Small intestine (tissue), 7 donors: ENCODE data around the gene CTSK. TPM values are rescaled to one million over a fixed set of nuclear protein-coding genes. Genes with fewer than 3 reads are reported as not detected.

ENCODE experiments used
- DNase-seq, 2 donors: peaks; one replicate each; pipeline versions ENCODE4 v3.0.0 to v3.0.0-alpha.2; 2013
- FAIRE-seq: peaks from 2 replicates; lab custom pipeline; 2012; peaks lifted over from hg19 to GRCh38; lab: Jason Lieb, UNC
- H3K27ac ChIP-seq, 3 donors: one replicate each; pipeline ENCODE4 v1.5.1; 2013; ENCODE audit warnings: low read length in 2 of 3, mild to moderate bottlenecking in 2 of 3, control low read depth in 1 of 3, inconsistent platforms in 1 of 3, low read depth in 1 of 3, moderate library complexity in 1 of 3
- H3K27me3 ChIP-seq, 3 donors: one replicate each; pipeline ENCODE4 v1.6.1; 2013; ENCODE audit warnings: low read length in 3 of 3, inconsistent platforms in 1 of 3; ENCODE audit not compliant: control insufficient read depth in 3 of 3, insufficient read depth in 3 of 3
- H3K36me3 ChIP-seq, 3 donors: one replicate each; pipeline ENCODE4 v1.6.1; 2013; ENCODE audit warnings: low read length in 3 of 3, inconsistent platforms in 1 of 3, low read depth in 1 of 3, mild to moderate bottlenecking in 1 of 3, moderate library complexity in 1 of 3; ENCODE audit not compliant: control insufficient read depth in 3 of 3, insufficient read depth in 2 of 3
- H3K4me1 ChIP-seq, 3 donors: one replicate each; pipeline ENCODE4 v1.6.1; 2013; ENCODE audit warnings: low read length in 2 of 3, inconsistent platforms in 1 of 3, low read depth in 1 of 3, mild to moderate bottlenecking in 1 of 3, moderate library complexity in 1 of 3; ENCODE audit not compliant: control insufficient read depth in 3 of 3, insufficient read depth in 2 of 3
- H3K4me3 ChIP-seq, 3 donors: one replicate each; pipeline ENCODE4 v1.5.1; 2013; ENCODE audit warnings: low read length in 3 of 3, control low read depth in 1 of 3, inconsistent platforms in 1 of 3, low read depth in 1 of 3, mild to moderate bottlenecking in 1 of 3, moderate library complexity in 1 of 3
- H3K9me3 ChIP-seq, 2 donors: one replicate each; pipeline ENCODE4 v1.6.1; 2013; ENCODE audit warnings: low read depth in 1 of 2, low read length in 1 of 2; ENCODE audit not compliant: control insufficient read depth in 2 of 2, insufficient read depth in 1 of 2
- whole genome bisulfite sequencing, 3 donors: extraction: QIAGEN DNeasy Blood & Tissue Kit; methylation state at CpG; one replicate each; pipeline ENCODE4 v1.1.7; 2013; 5-methylcytosine and 5-hydroxymethylcytosine counted together
- polyA plus RNA-seq, 4 donors: library from polyadenylated mRNA; stranded (reverse) in 3 of 4; unstranded in 1 of 4; fragments of 200-250 nt in 3 of 4; fragments of 120-200 nt in 1 of 4; gene quantifications; one replicate each; pipeline versions ENCODE4 v1.2.1 to v1.2.3, GENCODE V29; 2013
- donor health status: healthy with polysubstance abuse.
- donor health status: control.
- donor health status: control.
- donor health status: Bipolar disorder and iron deficiency.
- donor health status: healthy.

CTSK gene
- polyA plus RNA-seq, 4 donors: 8.1 to 26.4 (median 14.8) TPM

- Histone ChIP-seq H3K4me3 (no peak overlapping the region), H3K27ac (no peak overlapping the region), H3K27me3 (no peaks in the 10 kb centered on the region), H3K4me1 (no peaks in the 10 kb centered on the region), H3K9me3 (no peaks in the 10 kb centered on the region), H3K36me3 (peaks cover 7 to 21% (median 19%) of the 10 kb centered on the region in 3 donors)
- 80 to 88% (median 85%) methylated on average over 11 to 12 of the region's 12 CpGs for WGBS, 3 donors
- no peak for FAIRE-seq
- no peak for DNase-seq
Observed at GRCh38 chr1:150748878-150749719, 59.0 kb downstream of the CTSK start.

Other genes starting within 250 kb of the CTSK start
- 100 to 1,000 TPM in 3 of 4 donors, 10 to 100 TPM in 1; 87.0 to 189 (median 105) TPM for gene MCL1, start 228.7 kb downstream of the CTSK start, polyA plus RNA-seq
- gene ENSA, start 178.6 kb downstream of the CTSK start, polyA plus RNA-seq: 100 to 1,000 TPM; 137 to 188 (median 152) TPM
- 10 to 100 TPM; 15.4 to 43.1 (median 22.6) TPM for gene GOLPH3L, start 111.1 kb downstream of the CTSK start, polyA plus RNA-seq
- under 1 TPM in 2 of 4 donors, not detected in 2; 0.07 TPM for gene HORMAD1, start 87.4 kb downstream of the CTSK start, polyA plus RNA-seq
- 100 to 1,000 TPM in 1 of 4 donors, 10 to 100 TPM in 3; 34.0 to 128 (median 69.6) TPM for gene CTSS, start 42.5 kb downstream of the CTSK start, polyA plus RNA-seq
- 10 to 100 TPM; 14.3 to 33.5 (median 15.4) TPM for gene ARNT, start 68.3 kb upstream of the CTSK start, polyA plus RNA-seq
- not detected for gene CTXND2, start 78.9 kb upstream of the CTSK start, polyA plus RNA-seq
- gene SETDB1, start 118.1 kb upstream of the CTSK start, polyA plus RNA-seq: 10 to 100 TPM; 12.7 to 56.1 (median 19.4) TPM
- gene CERS2, start 166.6 kb upstream of the CTSK start, polyA plus RNA-seq: 100 to 1,000 TPM; 111 to 366 (median 193) TPM
- gene ANXA9, start 174.0 kb upstream of the CTSK start, polyA plus RNA-seq: 1 to 10 TPM in 1 of 4 donors, under 1 TPM in 2, not detected in 1; 0.43 to 5.8 (median 0.89) TPM
- 10 to 100 TPM in 3 of 4 donors, 1 to 10 TPM in 1; 9.5 to 24.0 (median 16.8) TPM for gene MINDY1, start 198.6 kb upstream of the CTSK start, polyA plus RNA-seq
- gene PRUNE1, start 200.2 kb upstream of the CTSK start, polyA plus RNA-seq: 10 to 100 TPM; 15.1 to 31.6 (median 15.6) TPM
- under 1 TPM; 0.27 to 0.89 (median 0.62) TPM for gene BNIPL, start 228.3 kb upstream of the CTSK start, polyA plus RNA-seq
- 1 to 10 TPM in 3 of 4 donors, under 1 TPM in 1; 0.67 to 7.3 (median 3.7) TPM for gene C1orf56, start 239.5 kb upstream of the CTSK start, polyA plus RNA-seq